ENCODE data around the gene RPL29. TPM values are rescaled to one million over a fixed set of nuclear protein-coding genes. Genes with fewer than 3 reads are reported as not detected.
"Not testable (repeated sequence)": the region's sequence is repeated elsewhere in the genome, so short reads cannot be mapped to it uniquely, and the experiment has no call there.

Gene RPL29
- total RNA-seq = 1,000 to 10,000 TPM; 1,975 to 2,071 TPM

GRCh38 chr3:51995346-51996163 lies at the start of gene RPL29:
Gene RPL29, minus strand, starts transcription at chr3:51995895. Its CDS starts 434 bp downstream, at chr3:51995461.
- ATAC-seq (peak; percentile 95), DNase-seq (peak; percentile 96)
- Mint-ChIP-seq H3K27me3 (no peaks in the 10 kb centered on the region), H3K4me1 (peaks cover 26% of the 10 kb centered on the region), H3K9me3 (ENCODE audit: low read depth) (no peaks in the 10 kb centered on the region), H3K27ac (peak within 1 kb of the TSS; percentile 100), H3K36me3 (ENCODE audit: low read depth) (peaks cover 46% of the 10 kb centered on the region), H3K4me3 (peak within 1 kb of the TSS; percentile 100)
- intact Hi-C loops (cut with DNase I, micrococcal nuclease) = loop anchor here (1.0 to 10.0 kb wide), 12 partner anchors 12 to 1643 kb away; partner anchors contain the start of genes ABHD14B (in 2 of the 2), ACY1 (in 2 of the 2), PARP3 (in 2 of the 2) and WDR82 (in 2 of the 2)
- POLR2A ChIA-PET = interaction anchor here (0.6 to 1.9 kb wide), 14 partner anchors 9 to 495 kb away, joined by 3 to 34 read pairs (median 5); partner anchors contain the start of genes ABHD14B, ACY1, DUSP7 and PARP3
- CTCF ChIA-PET = interaction anchor here (0.7 to 2.4 kb wide), 15 partner anchors 13 to 159 kb away, joined by 3 to 24 read pairs (median 4); partner anchors contain the start of genes ABHD14B, ACY1, DUSP7 and PARP3

DNA sequence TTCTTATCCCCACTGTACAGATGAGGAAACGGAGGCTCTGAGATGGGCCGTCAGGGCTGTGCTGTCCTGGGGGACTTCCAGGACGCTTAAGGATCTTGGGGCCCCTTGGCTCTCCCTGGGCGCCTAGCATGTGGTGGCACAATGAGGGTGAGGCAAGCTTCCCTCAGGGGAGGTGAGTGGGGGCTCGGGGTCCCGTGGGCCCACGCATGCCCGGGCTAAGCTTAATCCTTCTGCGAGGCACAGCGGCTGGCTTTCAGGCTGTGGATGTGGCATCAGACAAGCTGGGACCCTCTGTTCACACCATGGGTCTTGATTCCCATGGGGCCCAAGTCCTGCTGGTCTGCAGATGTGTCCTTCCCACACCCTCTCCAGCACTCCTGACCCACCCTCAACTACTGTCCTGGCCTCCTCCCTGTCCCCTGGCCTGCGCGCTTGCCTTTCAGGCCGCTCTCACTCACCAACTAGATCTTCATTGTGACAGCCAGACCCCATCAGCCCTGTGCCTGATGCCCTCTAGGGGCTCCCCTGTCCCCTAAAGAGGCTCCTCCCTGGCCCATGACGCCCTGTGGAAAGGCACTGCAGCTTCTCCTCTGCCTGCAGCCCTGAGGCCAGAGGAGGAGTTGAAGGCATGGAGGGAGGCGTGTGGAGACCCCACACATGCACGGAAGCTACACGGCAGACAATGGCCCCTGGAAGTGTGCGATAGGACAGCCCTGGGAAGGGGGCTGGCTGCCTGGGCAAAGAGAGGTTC lies 49.3 kb upstream of the RPL29 start:
- H3K36me3 Mint-ChIP-seq (ENCODE audit: low read depth) = peaks cover 10% of the 10 kb centered on the region
- H3K4me1 Mint-ChIP-seq = peaks cover 11% of the 10 kb centered on the region
- CTCF ChIA-PET = interaction anchor here (1.0 to 1.7 kb wide), 3 partner anchors 8 to 78 kb away, joined by 3 to 4 read pairs (median 4); no protein-coding TSS in a partner anchor
- ATAC-seq = no peak
- POLR2A ChIA-PET = no interaction called here
- H3K27me3 Mint-ChIP-seq = no peaks in the 10 kb centered on the region
- H3K9me3 Mint-ChIP-seq (ENCODE audit: low read depth) = no peaks in the 10 kb centered on the region
- no peak for DNase-seq
- intact Hi-C loops (cut with DNase I, micrococcal nuclease) = no loop called here
- H3K27ac Mint-ChIP-seq = no peak overlapping the region
- H3K4me3 Mint-ChIP-seq = no peak overlapping the region

GRCh38 chr3:52043750-52044149 lies 48.1 kb upstream of the RPL29 start:
- Mint-ChIP-seq H3K27me3 (no peaks in the 10 kb centered on the region), H3K27ac (no peak overlapping the region), H3K36me3 (ENCODE audit: low read depth) (no peaks in the 10 kb centered on the region), H3K9me3 (ENCODE audit: low read depth) (no peaks in the 10 kb centered on the region), H3K4me1 (peaks cover 3% of the 10 kb centered on the region), H3K4me3 (no peak overlapping the region)
- intact Hi-C loops (cut with DNase I, micrococcal nuclease) = no loop called here
- DNase-seq (no peak), ATAC-seq (no peak)
- ChIA-PET POLR2A (no interaction called here), CTCF (interaction anchor here (1.7 kb wide), 1 partner anchor 9 kb away, joined by 4 read pairs; no protein-coding TSS in a partner anchor)

DNA sequence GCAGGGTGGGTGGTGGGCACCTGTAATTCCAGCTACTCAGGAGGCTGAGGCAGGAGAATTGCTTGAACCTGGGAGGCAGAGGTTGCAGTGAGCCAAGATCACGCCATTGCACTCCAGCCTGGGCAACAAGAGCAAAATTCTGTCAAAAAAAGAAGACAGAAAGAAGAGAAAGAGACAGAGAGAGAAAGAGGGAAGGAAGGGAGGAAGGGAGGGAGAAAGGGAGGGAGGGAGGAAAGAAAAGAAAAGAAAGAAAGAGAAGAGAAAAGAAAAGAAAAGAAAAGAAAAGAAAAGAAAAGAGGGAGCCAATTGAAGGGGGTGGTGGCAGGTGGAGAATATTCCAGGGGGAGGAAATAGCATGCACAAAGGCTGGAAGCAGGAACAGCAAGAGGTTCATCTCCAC lies 47.3 kb upstream of the RPL29 start:
- H3K36me3 Mint-ChIP-seq (ENCODE audit: low read depth); H3K27ac Mint-ChIP-seq; ATAC-seq; DNase-seq; H3K4me1 Mint-ChIP-seq; POLR2A ChIA-PET; H3K9me3 Mint-ChIP-seq (ENCODE audit: low read depth); H3K27me3 Mint-ChIP-seq; intact Hi-C loops (cut with DNase I, micrococcal nuclease); H3K4me3 Mint-ChIP-seq: not testable (repeated sequence)
- CTCF ChIA-PET = interaction anchor here (0.6 to 0.8 kb wide), 2 partner anchors 66 to 106 kb away, joined by 3 to 4 read pairs; no protein-coding TSS in a partner anchor

- Mint-ChIP-seq H3K27me3 (no peaks in the 10 kb centered on the region), H3K36me3 (ENCODE audit: low read depth) (no peaks in the 10 kb centered on the region), H3K4me3 (no peak overlapping the region), H3K27ac (no peak overlapping the region), H3K9me3 (ENCODE audit: low read depth) (no peaks in the 10 kb centered on the region), H3K4me1 (no peaks in the 10 kb centered on the region)
- intact Hi-C loops (cut with DNase I, micrococcal nuclease) = no loop called here
- CTCF ChIA-PET = interaction anchor here (0.6 to 1.4 kb wide), 5 partner anchors 12 to 371 kb away, joined by 3 to 8 read pairs (median 3); no protein-coding TSS in a partner anchor
- DNase-seq (no peak), ATAC-seq (no peak)
- POLR2A ChIA-PET = no interaction called here
Measured at GRCh38 chr3:52041118-52041731, 45.5 kb upstream of the RPL29 start.

DNA sequence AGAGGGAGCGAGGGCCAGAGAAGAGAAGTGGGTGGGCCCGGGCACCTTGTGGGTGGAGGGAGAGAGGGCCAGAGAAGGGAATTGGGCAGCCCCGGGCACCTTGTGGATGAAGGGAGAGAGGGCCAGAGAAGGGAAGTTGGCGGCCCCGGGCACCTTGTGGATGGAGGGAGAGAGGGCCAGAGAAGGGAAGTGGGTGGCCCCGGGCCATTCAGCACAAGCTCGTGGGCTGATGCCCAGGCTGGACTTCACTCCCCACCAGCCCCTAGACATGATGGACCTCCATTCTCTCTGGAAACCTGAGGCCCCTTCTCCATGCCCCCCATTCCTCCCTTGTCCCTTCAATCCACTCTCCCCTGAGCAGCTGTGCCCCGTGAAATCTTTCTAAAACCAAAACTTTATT lies 44.9 kb upstream of the RPL29 start:
- ChIA-PET POLR2A (no interaction called here), CTCF (interaction anchor here (0.6 to 1.4 kb wide), 3 partner anchors 13 to 301 kb away, joined by 3 to 8 read pairs (median 4); no protein-coding TSS in a partner anchor)
- Mint-ChIP-seq H3K9me3 (ENCODE audit: low read depth) (no peaks in the 10 kb centered on the region), H3K4me1 (no peaks in the 10 kb centered on the region), H3K4me3 (no peak overlapping the region), H3K36me3 (ENCODE audit: low read depth) (no peaks in the 10 kb centered on the region), H3K27me3 (no peaks in the 10 kb centered on the region), H3K27ac (no peak overlapping the region)
- intact Hi-C loops (cut with DNase I, micrococcal nuclease) = no loop called here
- ATAC-seq (no peak), DNase-seq (no peak)

DNA sequence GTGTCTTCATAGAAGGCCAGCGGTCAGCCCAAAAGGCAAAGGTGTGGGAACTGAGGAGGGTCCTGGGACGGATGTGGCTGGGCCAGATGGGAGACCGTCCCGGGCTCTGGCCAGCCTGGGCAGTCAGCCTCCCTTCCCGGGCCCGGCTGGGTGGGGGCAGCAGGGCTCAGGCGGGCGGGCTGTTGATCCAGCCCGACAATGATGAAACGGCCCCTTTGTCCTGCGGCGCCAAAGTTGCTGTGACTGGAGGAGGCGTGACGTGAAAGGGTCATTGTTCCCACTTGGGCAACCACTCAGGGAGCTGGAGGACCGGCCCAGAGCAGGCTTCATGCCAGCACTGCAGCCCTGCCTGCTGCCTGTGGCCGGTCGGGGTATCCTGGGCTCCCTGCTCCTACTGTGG lies 44.2 kb upstream of the RPL29 start:
- Mint-ChIP-seq H3K9me3 (ENCODE audit: low read depth) (no peaks in the 10 kb centered on the region), H3K4me1 (no peaks in the 10 kb centered on the region), H3K27ac (no peak overlapping the region), H3K4me3 (no peak overlapping the region), H3K27me3 (no peaks in the 10 kb centered on the region), H3K36me3 (ENCODE audit: low read depth) (no peaks in the 10 kb centered on the region)
- DNase-seq (no peak), ATAC-seq (no peak)
- intact Hi-C loops (cut with DNase I, micrococcal nuclease) = loop anchor here in 1 of 2 experiments (10.0 kb wide), 1 partner anchor 345 kb away; no protein-coding TSS in a partner anchor
- CTCF ChIA-PET = no interaction called here
- POLR2A ChIA-PET = no interaction called here

- ATAC-seq = no peak
- H3K9me3 Mint-ChIP-seq (ENCODE audit: low read depth) = no peaks in the 10 kb centered on the region
- no peak for DNase-seq
- ChIA-PET CTCF (no interaction called here), POLR2A (no interaction called here)
- no peaks in the 10 kb centered on the region for H3K4me1 Mint-ChIP-seq
- H3K27me3 Mint-ChIP-seq = no peaks in the 10 kb centered on the region
- H3K4me3 Mint-ChIP-seq = no peak overlapping the region
- intact Hi-C loops (cut with DNase I, micrococcal nuclease) = loop anchor here in 1 of 2 experiments (10.0 kb wide), 1 partner anchor 345 kb away; no protein-coding TSS in a partner anchor
- no peak overlapping the region for H3K27ac Mint-ChIP-seq
- H3K36me3 Mint-ChIP-seq (ENCODE audit: low read depth) = no peaks in the 10 kb centered on the region
Measured at GRCh38 chr3:52039426-52039825, 43.7 kb upstream of the RPL29 start.

GRCh38 chr3:52038227-52038626 lies 42.5 kb upstream of the RPL29 start:
- ChIA-PET CTCF (interaction anchor here (0.6 kb wide), 1 partner anchor 346 kb away, joined by 3 read pairs; no protein-coding TSS in a partner anchor), POLR2A (no interaction called here)
- Mint-ChIP-seq H3K9me3 (ENCODE audit: low read depth) (no peaks in the 10 kb centered on the region), H3K36me3 (ENCODE audit: low read depth) (no peaks in the 10 kb centered on the region), H3K27me3 (no peaks in the 10 kb centered on the region), H3K27ac (no peak overlapping the region), H3K4me1 (no peaks in the 10 kb centered on the region), H3K4me3 (no peak overlapping the region)
- intact Hi-C loops (cut with DNase I, micrococcal nuclease) = loop anchor here in 1 of 2 experiments (10.0 kb wide), 1 partner anchor 347 kb away; no protein-coding TSS in a partner anchor
- no peak for DNase-seq
- no peak for ATAC-seq

DNA sequence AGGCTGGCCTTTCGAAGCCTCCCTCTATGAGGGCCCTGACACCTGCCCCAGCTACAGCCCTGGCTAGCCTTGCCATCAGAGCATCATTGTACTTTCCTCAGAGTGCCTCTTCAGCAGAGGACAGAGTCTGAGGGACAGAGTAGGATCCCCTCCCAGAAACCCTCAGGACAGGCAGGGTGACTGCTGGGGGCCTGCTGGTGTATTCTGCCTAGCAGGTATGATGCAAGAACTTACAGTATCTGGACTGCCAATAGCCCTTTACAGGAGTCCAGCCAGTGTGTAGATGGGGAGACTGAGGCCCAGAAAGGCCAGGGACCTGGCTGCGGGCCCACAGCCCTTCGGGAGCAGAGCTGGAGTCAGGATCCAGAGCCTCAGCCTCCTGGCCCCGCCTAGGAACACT lies 41.6 kb upstream of the RPL29 start:
- no peaks in the 10 kb centered on the region for H3K36me3 Mint-ChIP-seq (ENCODE audit: low read depth)
- no peaks in the 10 kb centered on the region for H3K27me3 Mint-ChIP-seq
- H3K9me3 Mint-ChIP-seq (ENCODE audit: low read depth) = no peaks in the 10 kb centered on the region
- POLR2A ChIA-PET = no interaction called here
- CTCF ChIA-PET = interaction anchor here (0.6 to 2.6 kb wide), 4 partner anchors 35 to 443 kb away, joined by 3 to 6 read pairs (median 4); no protein-coding TSS in a partner anchor
- no peak for DNase-seq
- H3K4me3 Mint-ChIP-seq = no peak overlapping the region
- no peaks in the 10 kb centered on the region for H3K4me1 Mint-ChIP-seq
- ATAC-seq = no peak
- intact Hi-C loops (cut with DNase I, micrococcal nuclease) = loop anchor here in 1 of 2 experiments (10.0 kb wide), 1 partner anchor 348 kb away; no protein-coding TSS in a partner anchor
- no peak overlapping the region for H3K27ac Mint-ChIP-seq

All from activated CD4-positive, alpha-beta T cell treated with anti-CD3 and anti-CD28 coated beads for 36 hours (primary cell).